ENCODE measurements around the gene FLAD1. TPM values are rescaled to one million over a fixed set of nuclear protein-coding genes. Genes with fewer than 3 reads are reported as not detected.

The FLAD1 gene
- total RNA-seq, 1 experiment from 2014 or later, result 97.0 TPM

DNA sequence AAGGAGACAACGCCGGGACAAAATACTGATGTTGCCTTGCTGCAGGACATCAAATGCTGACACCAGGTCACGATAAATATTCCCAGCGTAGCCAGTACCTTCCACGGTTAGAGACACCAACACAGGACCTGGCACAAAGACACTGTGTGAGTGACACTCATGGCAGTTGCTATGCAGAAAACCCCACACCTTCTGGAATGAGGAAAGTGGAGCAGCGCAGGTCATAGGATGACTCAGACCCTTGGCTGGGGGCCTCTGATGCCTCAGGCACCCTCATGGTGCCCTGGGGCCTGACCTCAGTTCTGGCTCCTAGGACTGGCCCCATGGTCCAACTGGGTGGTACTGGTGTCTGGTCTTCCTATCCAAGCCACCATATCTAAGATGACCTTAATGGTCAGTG, 43.4 kb downstream of the FLAD1 start:
- H3K4me1 ChIP-seq (ENCODE audit: insufficient read depth, low read length), result no peaks in the 10 kb centered on the region
- no peak overlapping the region for H3K18ac ChIP-seq (ENCODE audit: insufficient read length, low read depth, low read length)
- H3K27me3 Mint-ChIP-seq (ENCODE audit: low read depth), result peaks cover 17% of the 10 kb centered on the region
- H4K20me1 ChIP-seq (ENCODE audit: control insufficient read depth, insufficient read depth, insufficient read length), result no peaks in the 10 kb centered on the region
- H3K9me3 ChIP-seq (ENCODE audit: control insufficient read depth, low read depth, low read length), result no peaks in the 10 kb centered on the region
- H3K9ac ChIP-seq (ENCODE audit: extremely low read depth, insufficient read length, low read length), result no peak overlapping the region
- H3K4me1 Mint-ChIP-seq, result peaks cover 4 to 23% of the 10 kb centered on the region in 2 experiments
- H4K5ac ChIP-seq (ENCODE audit: insufficient read length, low read depth, low read length), result no peak overlapping the region
- H3K56ac ChIP-seq (ENCODE audit: insufficient read length, low read depth, low read length), result no peak overlapping the region
- H2AK5ac ChIP-seq (ENCODE audit: insufficient read length, low read length), result no peak overlapping the region
- H4K8ac ChIP-seq (replicated peaks; ENCODE audit: insufficient read length, low read depth, low read length), result no peak overlapping the region
- H3K4me2 ChIP-seq (ENCODE audit: insufficient read depth, insufficient read length, low read length), result no peak overlapping the region
- H2BK15ac ChIP-seq (ENCODE audit: low read depth, low read length), result no peak overlapping the region
- no peak overlapping the region for H2BK5ac ChIP-seq (ENCODE audit: insufficient read length, low read length)
- no peaks in the 10 kb centered on the region for H3K36me3 Mint-ChIP-seq (ENCODE audit: insufficient read depth in 1 of 3, low read depth in 3 of 3)
- H3K79me1 ChIP-seq (ENCODE audit: insufficient read depth, low read depth, low read length, poor library complexity, severe bottlenecking), result no peaks in the 10 kb centered on the region
- no peaks in the 10 kb centered on the region for H3K23me2 ChIP-seq (ENCODE audit: insufficient read length, low read depth, low read length, poor library complexity, severe bottlenecking)
- TF ChIP-seq, protein P1, sequence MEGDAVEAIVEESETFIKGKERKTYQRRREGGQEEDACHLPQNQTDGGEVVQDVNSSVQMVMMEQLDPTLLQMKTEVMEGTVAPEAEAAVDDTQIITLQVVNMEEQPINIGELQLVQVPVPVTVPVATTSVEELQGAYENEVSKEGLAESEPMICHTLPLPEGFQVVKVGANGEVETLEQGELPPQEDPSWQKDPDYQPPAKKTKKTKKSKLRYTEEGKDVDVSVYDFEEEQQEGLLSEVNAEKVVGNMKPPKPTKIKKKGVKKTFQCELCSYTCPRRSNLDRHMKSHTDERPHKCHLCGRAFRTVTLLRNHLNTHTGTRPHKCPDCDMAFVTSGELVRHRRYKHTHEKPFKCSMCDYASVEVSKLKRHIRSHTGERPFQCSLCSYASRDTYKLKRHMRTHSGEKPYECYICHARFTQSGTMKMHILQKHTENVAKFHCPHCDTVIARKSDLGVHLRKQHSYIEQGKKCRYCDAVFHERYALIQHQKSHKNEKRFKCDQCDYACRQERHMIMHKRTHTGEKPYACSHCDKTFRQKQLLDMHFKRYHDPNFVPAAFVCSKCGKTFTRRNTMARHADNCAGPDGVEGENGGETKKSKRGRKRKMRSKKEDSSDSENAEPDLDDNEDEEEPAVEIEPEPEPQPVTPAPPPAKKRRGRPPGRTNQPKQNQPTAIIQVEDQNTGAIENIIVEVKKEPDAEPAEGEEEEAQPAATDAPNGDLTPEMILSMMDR (conservative IDR thresholded peaks at IDR 0.05), result no peak
- no peak overlapping the region for H3K27ac ChIP-seq (ENCODE audit: insufficient read length, low read depth, low read length)
- WGBS (ENCODE audit: extremely low coverage, insufficient read length, low lambda C conversion rate), result no CpG with 5 or more reads among the region's 6 CpGs
- H4K91ac ChIP-seq (ENCODE audit: insufficient read length, low read depth, low read length), result no peak overlapping the region
- no peak for DNase-seq
- no peak overlapping the region for H3K23ac ChIP-seq (ENCODE audit: insufficient read length, low read depth, low read length)
- no peak overlapping the region for H3K27ac Mint-ChIP-seq
- no peak overlapping the region for H3K4me3 Mint-ChIP-seq
- H2BK120ac ChIP-seq (ENCODE audit: low read depth, low read length, poor library complexity, severe bottlenecking), result no peak overlapping the region
- no peak overlapping the region for H2BK12ac ChIP-seq (ENCODE audit: insufficient read length, low read depth, low read length)
- no peak overlapping the region; the same call in 1 of the 2 replicates for H3K14ac ChIP-seq (ENCODE audit: insufficient read depth, low read length)
- no peak overlapping the region for H3K4ac ChIP-seq (ENCODE audit: low read depth, low read length)
- H2AFZ ChIP-seq (ENCODE audit: low read length), result no peak overlapping the region
- no peak overlapping the region for H3T11ph ChIP-seq (ENCODE audit: low read length)
- no peaks in the 10 kb centered on the region for H3K79me2 ChIP-seq (ENCODE audit: insufficient read depth, low read length)
- H2BK20ac ChIP-seq (ENCODE audit: low read depth, low read length, poor library complexity, severe bottlenecking), result no peak overlapping the region
- H3K9me3 Mint-ChIP-seq, result no peaks in the 10 kb centered on the region
- H3K27me3 ChIP-seq (ENCODE audit: insufficient read depth, low read length), result no peaks in the 10 kb centered on the region

All from H9 (cell line).